ENCODE data around the gene DNAJC21. TPM values are rescaled to one million over a fixed set of nuclear protein-coding genes. Genes with fewer than 3 reads are reported as not detected.

Gene DNAJC21
- total RNA-seq, 2 experiments from 2014 or later, result 47.9 to 50.4 TPM

DNA sequence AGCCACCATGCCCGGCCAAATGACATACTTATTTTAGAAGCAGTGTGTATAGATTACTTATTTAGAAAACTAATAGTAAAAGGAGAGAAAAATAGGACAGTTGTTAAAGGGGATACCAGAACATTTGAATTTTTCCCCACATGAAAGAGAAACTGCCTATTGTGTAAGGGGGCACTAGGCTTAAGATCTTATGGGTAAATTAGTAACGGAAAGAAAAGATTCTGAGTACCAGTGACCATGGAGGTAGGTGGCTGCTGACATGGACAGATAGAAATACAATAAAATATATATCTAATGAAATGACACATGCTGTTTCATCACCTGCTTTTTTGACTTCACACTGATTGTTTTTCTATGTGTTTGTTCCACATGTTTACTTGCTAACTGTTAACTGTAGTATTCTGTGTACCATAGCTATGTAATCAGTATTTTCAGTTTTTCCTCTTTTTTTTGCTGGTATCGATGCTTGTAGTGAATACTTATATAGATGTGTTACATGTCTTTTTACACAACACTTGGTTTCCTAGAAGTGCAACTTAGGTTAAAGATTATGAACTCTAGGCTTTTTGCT is 3.0 kb upstream of the DNAJC21 start:
- DNase-seq, result no peak
- Mint-ChIP-seq H3K4me3 (no peak overlapping the region), H3K27me3 (no peaks in the 10 kb centered on the region), H3K9me3 (no peaks in the 10 kb centered on the region), H3K4me1 (ENCODE audit: low read depth) (peaks cover 23% of the 10 kb centered on the region), H3K36me3 (ENCODE audit: low read depth) (peaks cover 67% of the 10 kb centered on the region), H3K27ac (no peak overlapping the region)
- Histone ChIP-seq H3K4me1 (ENCODE audit: insufficient read depth, low read length) (peaks cover 15% of the 10 kb centered on the region), H3K36me3 (ENCODE audit: insufficient read depth, low read length) (peaks cover 53% of the 10 kb centered on the region), H3K9me3 (ENCODE audit: control insufficient read depth in 1 of 2, insufficient read depth in 1 of 2, low read length in 2 of 2) (no peaks in the 10 kb centered on the region), H3K27me3 (ENCODE audit: control insufficient read depth in 1 of 2, insufficient read depth in 2 of 2, low read length in 2 of 2) (no peaks in the 10 kb centered on the region), H3K4me3 (ENCODE audit: low read length) (no peak overlapping the region), H3K27ac (ENCODE audit: low read depth in 1 of 2, low read length in 2 of 2) (no peak overlapping the region)
- intact Hi-C loops (cut with DNase I, micrococcal nuclease), result loop anchor here (5.0 to 10.0 kb wide), 3 partner anchors 1226 to 1318 kb away; partner anchors contain the start of genes NADK2 (in 2 of the 2), LMBRD2 (in 1 of the 2) and SKP2 (in 1 of the 2)
- TF ChIP-seq, protein P1, sequence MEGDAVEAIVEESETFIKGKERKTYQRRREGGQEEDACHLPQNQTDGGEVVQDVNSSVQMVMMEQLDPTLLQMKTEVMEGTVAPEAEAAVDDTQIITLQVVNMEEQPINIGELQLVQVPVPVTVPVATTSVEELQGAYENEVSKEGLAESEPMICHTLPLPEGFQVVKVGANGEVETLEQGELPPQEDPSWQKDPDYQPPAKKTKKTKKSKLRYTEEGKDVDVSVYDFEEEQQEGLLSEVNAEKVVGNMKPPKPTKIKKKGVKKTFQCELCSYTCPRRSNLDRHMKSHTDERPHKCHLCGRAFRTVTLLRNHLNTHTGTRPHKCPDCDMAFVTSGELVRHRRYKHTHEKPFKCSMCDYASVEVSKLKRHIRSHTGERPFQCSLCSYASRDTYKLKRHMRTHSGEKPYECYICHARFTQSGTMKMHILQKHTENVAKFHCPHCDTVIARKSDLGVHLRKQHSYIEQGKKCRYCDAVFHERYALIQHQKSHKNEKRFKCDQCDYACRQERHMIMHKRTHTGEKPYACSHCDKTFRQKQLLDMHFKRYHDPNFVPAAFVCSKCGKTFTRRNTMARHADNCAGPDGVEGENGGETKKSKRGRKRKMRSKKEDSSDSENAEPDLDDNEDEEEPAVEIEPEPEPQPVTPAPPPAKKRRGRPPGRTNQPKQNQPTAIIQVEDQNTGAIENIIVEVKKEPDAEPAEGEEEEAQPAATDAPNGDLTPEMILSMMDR (IDR thresholded peaks at IDR 0.05), result no peak
- ChIA-PET POLR2A (no interaction called here), CTCF (no interaction called here)
- ATAC-seq (ENCODE audit: poor library complexity), result no peak

DNA sequence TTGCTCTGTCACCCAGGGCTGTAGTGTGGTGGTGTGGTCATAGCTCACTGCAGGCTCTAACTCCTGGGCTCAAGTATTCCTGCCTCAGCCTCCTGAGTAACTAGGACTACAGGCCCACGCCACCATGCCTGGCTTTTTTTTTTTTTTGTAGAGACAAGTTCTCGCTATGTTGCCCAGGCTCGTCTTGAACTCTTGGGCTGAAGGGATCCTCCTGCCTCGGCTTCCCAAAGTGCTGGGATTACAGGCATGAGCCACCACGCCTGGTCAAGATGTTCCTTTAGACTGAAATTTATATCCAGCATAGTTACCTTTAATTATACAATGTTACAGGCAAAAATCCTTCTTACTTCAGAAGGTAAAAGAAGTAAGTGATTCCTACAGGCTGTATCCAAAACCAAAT is 1.6 kb upstream of the DNAJC21 start:
- Mint-ChIP-seq H3K27me3 (no peaks in the 10 kb centered on the region), H3K9me3 (no peaks in the 10 kb centered on the region), H3K4me1 (ENCODE audit: low read depth) (peaks cover 29% of the 10 kb centered on the region), H3K4me3 (peak overlapping the region; percentile 56), H3K27ac (peak overlapping the region; percentile 33), H3K36me3 (ENCODE audit: low read depth) (peaks cover 54% of the 10 kb centered on the region)
- Histone ChIP-seq H3K9me3 (ENCODE audit: control insufficient read depth in 1 of 2, insufficient read depth in 1 of 2, low read length in 2 of 2) (no peaks in the 10 kb centered on the region), H3K36me3 (ENCODE audit: insufficient read depth, low read length) (peaks cover 39% of the 10 kb centered on the region), H3K4me1 (ENCODE audit: insufficient read depth, low read length) (peaks cover 21% of the 10 kb centered on the region), H3K27me3 (ENCODE audit: control insufficient read depth in 1 of 2, insufficient read depth in 2 of 2, low read length in 2 of 2) (no peaks in the 10 kb centered on the region), H3K27ac (ENCODE audit: low read depth in 1 of 2, low read length in 2 of 2) (no peak overlapping the region), H3K4me3 (ENCODE audit: low read length) (no peak overlapping the region)
- no peak for ATAC-seq (ENCODE audit: poor library complexity)
- TF ChIP-seq, protein P1 (IDR thresholded peaks at IDR 0.05), result no peak
- no peak for DNase-seq
- intact Hi-C loops (cut with DNase I, micrococcal nuclease), result loop anchor here (1.0 to 10.0 kb wide), 5 partner anchors 9 to 1317 kb away; partner anchors contain the start of genes NADK2 (in 2 of the 2), LMBRD2 (in 1 of the 2), SKP2 (in 1 of the 2) and TTC23L (in 1 of the 2)
- ChIA-PET CTCF (interaction anchor here (2.6 kb wide), 1 partner anchor 12 kb away, joined by 16 read pairs; the partner anchor contains the start of genes BRIX1 and RAD1), POLR2A (interaction anchor here (3.6 kb wide), 1 partner anchor 12 kb away, joined by 217 read pairs; the partner anchor contains the start of genes BRIX1 and RAD1)

DNA sequence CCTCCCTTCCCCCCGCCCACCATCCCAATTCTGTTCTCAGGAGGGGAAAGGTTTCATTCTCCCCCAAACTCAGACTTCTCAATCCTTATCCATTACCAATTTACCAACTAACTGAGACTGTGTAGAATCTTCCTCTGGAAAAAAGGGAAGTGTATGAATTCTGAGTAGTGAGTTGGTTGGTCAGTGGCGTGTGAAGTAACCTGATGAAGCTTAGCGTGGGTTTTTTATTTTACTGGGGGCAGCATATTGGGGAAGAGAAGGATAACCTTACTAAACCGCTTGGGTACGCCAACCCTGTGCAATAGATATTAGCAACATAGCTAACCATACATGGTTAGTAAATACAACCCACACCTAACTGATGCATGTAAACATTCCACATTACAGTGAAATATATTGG is 1.1 kb upstream of the DNAJC21 start:
- no peaks in the 10 kb centered on the region for H3K27me3 Mint-ChIP-seq
- Histone ChIP-seq H3K36me3 (ENCODE audit: insufficient read depth, low read length) (peaks cover 34% of the 10 kb centered on the region), H3K27me3 (ENCODE audit: control insufficient read depth in 1 of 2, insufficient read depth in 2 of 2, low read length in 2 of 2) (no peaks in the 10 kb centered on the region), H3K9me3 (ENCODE audit: control insufficient read depth in 1 of 2, insufficient read depth in 1 of 2, low read length in 2 of 2) (no peaks in the 10 kb centered on the region), H3K4me3 (ENCODE audit: low read length) (no peak overlapping the region), H3K4me1 (ENCODE audit: insufficient read depth, low read length) (peaks cover 21% of the 10 kb centered on the region), H3K27ac (ENCODE audit: low read depth in 1 of 2, low read length in 2 of 2) (no peak overlapping the region)
- ATAC-seq (ENCODE audit: poor library complexity) (no peak), DNase-seq (peak in 2 of 14 experiments; percentile 9 to 22)
- no peaks in the 10 kb centered on the region for H3K9me3 Mint-ChIP-seq
- CTCF ChIA-PET, result interaction anchor here (2.6 kb wide), 1 partner anchor 13 kb away, joined by 16 read pairs; the partner anchor contains the start of genes BRIX1 and RAD1
- H3K4me1 Mint-ChIP-seq (ENCODE audit: low read depth), result peaks cover 29% of the 10 kb centered on the region
- intact Hi-C loops (cut with DNase I, micrococcal nuclease), result loop anchor here (1.0 to 10.0 kb wide), 5 partner anchors 10 to 1317 kb away; partner anchors contain the start of genes NADK2 (in 2 of the 2), LMBRD2 (in 1 of the 2), SKP2 (in 1 of the 2) and TTC23L (in 1 of the 2)
- H3K36me3 Mint-ChIP-seq (ENCODE audit: low read depth), result peaks cover 49% of the 10 kb centered on the region
- H3K27ac Mint-ChIP-seq, result peak overlapping the region; percentile 33
- TF ChIP-seq, protein P1 (IDR thresholded peaks at IDR 0.05), result no peak
- H3K4me3 Mint-ChIP-seq, result peak overlapping the region; percentile 92
- POLR2A ChIA-PET, result interaction anchor here (3.6 kb wide), 1 partner anchor 12 kb away, joined by 217 read pairs; the partner anchor contains the start of genes BRIX1 and RAD1

Measured in CD4-positive, alpha-beta T cell (primary cell).